Measurements from ENCODE around the gene GALNT9.

- TF ChIP-seq, protein P1, sequence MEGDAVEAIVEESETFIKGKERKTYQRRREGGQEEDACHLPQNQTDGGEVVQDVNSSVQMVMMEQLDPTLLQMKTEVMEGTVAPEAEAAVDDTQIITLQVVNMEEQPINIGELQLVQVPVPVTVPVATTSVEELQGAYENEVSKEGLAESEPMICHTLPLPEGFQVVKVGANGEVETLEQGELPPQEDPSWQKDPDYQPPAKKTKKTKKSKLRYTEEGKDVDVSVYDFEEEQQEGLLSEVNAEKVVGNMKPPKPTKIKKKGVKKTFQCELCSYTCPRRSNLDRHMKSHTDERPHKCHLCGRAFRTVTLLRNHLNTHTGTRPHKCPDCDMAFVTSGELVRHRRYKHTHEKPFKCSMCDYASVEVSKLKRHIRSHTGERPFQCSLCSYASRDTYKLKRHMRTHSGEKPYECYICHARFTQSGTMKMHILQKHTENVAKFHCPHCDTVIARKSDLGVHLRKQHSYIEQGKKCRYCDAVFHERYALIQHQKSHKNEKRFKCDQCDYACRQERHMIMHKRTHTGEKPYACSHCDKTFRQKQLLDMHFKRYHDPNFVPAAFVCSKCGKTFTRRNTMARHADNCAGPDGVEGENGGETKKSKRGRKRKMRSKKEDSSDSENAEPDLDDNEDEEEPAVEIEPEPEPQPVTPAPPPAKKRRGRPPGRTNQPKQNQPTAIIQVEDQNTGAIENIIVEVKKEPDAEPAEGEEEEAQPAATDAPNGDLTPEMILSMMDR (IDR thresholded peaks at IDR 0.05), result no peak
- TF ChIP-seq KDM5A (IDR thresholded peaks at IDR 0.05) (no peak), EP300 (IDR thresholded peaks at IDR 0.05) (no peak), PHF8 (IDR thresholded peaks at IDR 0.05; ENCODE audit: borderline replicate concordance, low read depth) (no peak), MAZ (IDR thresholded peaks at IDR 0.05; ENCODE audit: borderline replicate concordance, low read depth, low read length) (no peak), FOXS1 (CRISPR knock-in tag; IDR thresholded peaks at IDR 0.05) (no peak), MAFK (IDR thresholded peaks at IDR 0.05; ENCODE audit: partially characterized antibody) (no peak), SREBF2 (IDR thresholded peaks at IDR 0.05) (no peak), RCOR1 (IDR thresholded peaks at IDR 0.05; ENCODE audit: low read depth, low read length) (no peak)
- TF ChIP-seq, protein P2, sequence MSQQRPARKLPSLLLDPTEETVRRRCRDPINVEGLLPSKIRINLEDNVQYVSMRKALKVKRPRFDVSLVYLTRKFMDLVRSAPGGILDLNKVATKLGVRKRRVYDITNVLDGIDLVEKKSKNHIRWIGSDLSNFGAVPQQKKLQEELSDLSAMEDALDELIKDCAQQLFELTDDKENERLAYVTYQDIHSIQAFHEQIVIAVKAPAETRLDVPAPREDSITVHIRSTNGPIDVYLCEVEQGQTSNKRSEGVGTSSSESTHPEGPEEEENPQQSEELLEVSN (IDR thresholded peaks at IDR 0.05; ENCODE audit: borderline replicate concordance, low read depth), result no peak
These were observed 14.7 kb downstream of the GALNT9 start for GRCh38 chr12:132314516-132315233.

All from A549 (cell line).